ENCODE results near the gene MAGI1. TPM values are rescaled to one million over a fixed set of nuclear protein-coding genes. Genes with fewer than 3 reads are reported as not detected.

The MAGI1 gene
- total RNA-seq, 2 donors from 2014 or later: 38.6 to 45.1 TPM

GRCh38 chr3:65685621-65686235 is 353.0 kb downstream of the MAGI1 start:
- no peaks in the 10 kb centered on the region for H3K36me3 Mint-ChIP-seq (ENCODE audit: low read depth)
- H3K9ac ChIP-seq (ENCODE audit: extremely low read depth, low read length, poor library complexity, severe bottlenecking): no peak overlapping the region
- peaks cover 11% of the 10 kb centered on the region for H3K4me1 Mint-ChIP-seq
- no peak overlapping the region for H3K27ac Mint-ChIP-seq
- no peak overlapping the region for H3K4me3 ChIP-seq (ENCODE audit: low read length)
- no peaks in the 10 kb centered on the region for H3K36me3 ChIP-seq (ENCODE audit: control insufficient read depth, insufficient read depth, low read length)
- H3K9me3 ChIP-seq (ENCODE audit: control insufficient read depth, low read length): no peaks in the 10 kb centered on the region
- H3K4me1 ChIP-seq (ENCODE audit: control insufficient read depth, insufficient read depth, low read length): peaks cover 4% of the 10 kb centered on the region
- 83 to 88% methylated on average over 5 of the region's 5 CpGs for WGBS, 2 experiments (ENCODE audit: insufficient coverage in 1 of 2, insufficient read length in 1 of 2)
- no peaks in the 10 kb centered on the region for H3K9me3 Mint-ChIP-seq
- no peak overlapping the region for H3K27ac ChIP-seq (ENCODE audit: low read depth, low read length)
- H3K27me3 ChIP-seq (ENCODE audit: control insufficient read depth, insufficient read depth, low read length, poor library complexity, severe bottlenecking): no peaks in the 10 kb centered on the region
- H3K4me3 Mint-ChIP-seq: no peak overlapping the region
- DNase-seq: no peak
- no peaks in the 10 kb centered on the region for H3K27me3 Mint-ChIP-seq (ENCODE audit: insufficient read depth)
- no peak for TF ChIP-seq CTCF (conservative IDR thresholded peaks at IDR 0.05)

- Histone ChIP-seq H3K36me3 (ENCODE audit: control insufficient read depth, insufficient read depth, low read length) (no peaks in the 10 kb centered on the region), H3K9me3 (ENCODE audit: control insufficient read depth, low read length) (no peaks in the 10 kb centered on the region), H3K27me3 (ENCODE audit: control insufficient read depth, insufficient read depth, low read length, poor library complexity, severe bottlenecking) (no peaks in the 10 kb centered on the region), H3K4me1 (ENCODE audit: control insufficient read depth, insufficient read depth, low read length) (peaks cover 2% of the 10 kb centered on the region), H3K9ac (ENCODE audit: extremely low read depth, low read length, poor library complexity, severe bottlenecking) (no peak overlapping the region), H3K27ac (ENCODE audit: low read depth, low read length) (no peak overlapping the region), H3K4me3 (ENCODE audit: low read length) (no peak overlapping the region)
- WGBS, 2 experiments (ENCODE audit: insufficient coverage in 1 of 2, insufficient read length in 1 of 2): 63 to 78% methylated on average over 2 to 4 of the region's 4 CpGs
- H3K4me1 Mint-ChIP-seq: peaks cover 35% of the 10 kb centered on the region
- H3K4me3 Mint-ChIP-seq: no peak overlapping the region
- no peak for TF ChIP-seq CTCF (conservative IDR thresholded peaks at IDR 0.05)
- no peak overlapping the region for H3K27ac Mint-ChIP-seq
- no peaks in the 10 kb centered on the region for H3K9me3 Mint-ChIP-seq
- peak; percentile 53 for DNase-seq
- H3K36me3 Mint-ChIP-seq (ENCODE audit: low read depth): no peaks in the 10 kb centered on the region
- H3K27me3 Mint-ChIP-seq (ENCODE audit: insufficient read depth): no peaks in the 10 kb centered on the region
Measured at GRCh38 chr3:65678516-65678915, 360.2 kb downstream of the MAGI1 start.

- WGBS, 2 experiments (ENCODE audit: insufficient coverage in 1 of 2, insufficient read length in 1 of 2): 96% methylated on average over 3 of the region's 3 CpGs; no CpG with 5 or more reads in 1 of the 2 experiments
- no peak for DNase-seq
- no peak for TF ChIP-seq CTCF (conservative IDR thresholded peaks at IDR 0.05)
- no peak overlapping the region for H3K4me3 ChIP-seq (ENCODE audit: low read length)
- no peaks in the 10 kb centered on the region for H3K36me3 ChIP-seq (ENCODE audit: control insufficient read depth, insufficient read depth, low read length)
- H3K36me3 Mint-ChIP-seq (ENCODE audit: low read depth): no peaks in the 10 kb centered on the region
- no peaks in the 10 kb centered on the region for H3K27me3 Mint-ChIP-seq (ENCODE audit: insufficient read depth)
- H3K9me3 Mint-ChIP-seq: no peaks in the 10 kb centered on the region
- peaks cover 37% of the 10 kb centered on the region for H3K4me1 Mint-ChIP-seq
- no peak overlapping the region for H3K27ac Mint-ChIP-seq
- H3K27me3 ChIP-seq (ENCODE audit: control insufficient read depth, insufficient read depth, low read length, poor library complexity, severe bottlenecking): no peaks in the 10 kb centered on the region
- no peaks in the 10 kb centered on the region for H3K9me3 ChIP-seq (ENCODE audit: control insufficient read depth, low read length)
- peaks cover 2% of the 10 kb centered on the region for H3K4me1 ChIP-seq (ENCODE audit: control insufficient read depth, insufficient read depth, low read length)
- H3K4me3 Mint-ChIP-seq: no peak overlapping the region
- H3K27ac ChIP-seq (ENCODE audit: low read depth, low read length): no peak overlapping the region
- H3K9ac ChIP-seq (ENCODE audit: extremely low read depth, low read length, poor library complexity, severe bottlenecking): no peak overlapping the region
Measured at GRCh38 chr3:65677486-65678010, 361.2 kb downstream of the MAGI1 start.
